CD4-positive, CD25-positive, alpha-beta regulatory T cell (primary cell): ENCODE measurements around the gene LCE1C. TPM values are rescaled to one million over a fixed set of nuclear protein-coding genes. Genes with fewer than 3 reads are reported as not detected.

Experiments
- ATAC-seq, 2 donors: fragments of 150-1000 bp; cut with Tn5 transposase; one replicate each; pipeline ENCODE4 v1.10.0; 2021; ENCODE audit warnings: low read depth in 2 of 2, moderate number of reproducible peaks in 2 of 2, moderate library complexity in 1 of 2
- DNase-seq, 3 donors: peaks; one replicate each; pipeline versions ENCODE4 v3.0.0 to v3.0.0-alpha.2; 2012 to 2022; ENCODE audit warnings: mixed read lengths in 1 of 3
- H3K27ac ChIP-seq: one replicate; pipeline ENCODE4 v1.7.0; 2013; ENCODE audit warnings: mild to moderate bottlenecking, low read length; ENCODE audit not compliant: insufficient read depth, poor library complexity, severe bottlenecking
- H3K27me3 ChIP-seq: one replicate; pipeline ENCODE4 v1.7.0; 2013; ENCODE audit warnings: low read length; ENCODE audit not compliant: control insufficient read depth, insufficient read depth
- H3K36me3 ChIP-seq: one replicate; pipeline ENCODE4 v1.7.0; 2013; ENCODE audit warnings: mild to moderate bottlenecking, low read length, moderate library complexity; ENCODE audit not compliant: control insufficient read depth, insufficient read depth
- H3K4me1 ChIP-seq: 2 replicates; pipeline ENCODE4 v1.7.0; 2013; ENCODE audit warnings: mild to moderate bottlenecking, low read length; ENCODE audit not compliant: insufficient read depth, control insufficient read depth, poor library complexity, severe bottlenecking
- H3K4me3 ChIP-seq: one replicate; pipeline ENCODE4 v1.7.0; 2013; ENCODE audit warnings: low read depth, mild to moderate bottlenecking, low read length, moderate library complexity
- H3K9me3 ChIP-seq, 2 experiments: 1 replicate in 1 of 2; 2 replicates in 1 of 2; pipeline ENCODE4 v1.7.0; 2013; ENCODE audit warnings: low read length in 2 of 2, mild to moderate bottlenecking in 1 of 2, moderate library complexity in 1 of 2; ENCODE audit not compliant: control insufficient read depth in 2 of 2
- H3K27ac Mint-ChIP-seq, 3 donors: one replicate each; pipeline ENCODE4 v1.8.0; 2020 to 2022; ENCODE audit warnings: mild to moderate bottlenecking in 3 of 3, mixed read lengths in 3 of 3, moderate library complexity in 2 of 3
- H3K27me3 Mint-ChIP-seq: one replicate; pipeline ENCODE4 v1.8.0; 2022; ENCODE audit warnings: mild to moderate bottlenecking, mixed read lengths
- H3K36me3 Mint-ChIP-seq: one replicate; pipeline ENCODE4 v1.8.0; 2020; ENCODE audit warnings: mixed read lengths
- H3K4me1 Mint-ChIP-seq, 4 donors: one replicate each; pipeline ENCODE4 v1.8.0; 2020 to 2022; ENCODE audit warnings: mixed read lengths in 4 of 4, mild to moderate bottlenecking in 1 of 4
- H3K4me3 Mint-ChIP-seq, 4 donors: one replicate each; pipeline ENCODE4 v1.8.0; 2020 to 2022; ENCODE audit warnings: mild to moderate bottlenecking in 4 of 4, mixed read lengths in 4 of 4, moderate library complexity in 3 of 4
- H3K9me3 Mint-ChIP-seq, 7 donors: one replicate each; pipeline ENCODE4 v1.8.0; 2020 to 2022; ENCODE audit warnings: mixed read lengths in 7 of 7, mild to moderate bottlenecking in 3 of 7, moderate library complexity in 2 of 7
- polyA plus RNA-seq, 4 donors: library from polyadenylated mRNA; unstranded; fragments of 300-500 nt; fragmentation: Illumina TruSeq; gene quantifications; one replicate each; pipeline ENCODE4 v1.2.3, GENCODE V29; 2021
- total RNA-seq: library from RNA; stranded (reverse); gene quantifications from one replicate; pipeline ENCODE4 v1.2.3, GENCODE V29; 2022

The LCE1C gene
- total and polyA plus RNA-seq, 5 donors from 2014 or later = not detected

- DNase-seq = no peak
- H3K27me3 ChIP-seq = no peaks in the 10 kb centered on the region
- H3K36me3 ChIP-seq = no peaks in the 10 kb centered on the region
- no peak for ATAC-seq
- Mint-ChIP-seq H3K9me3 (peaks cover 0 to 4% (median 0%) of the 10 kb centered on the region in 7 donors), H3K27ac (no peak overlapping the region), H3K4me3 (no peak overlapping the region), H3K27me3 (no peaks in the 10 kb centered on the region), H3K36me3 (no peaks in the 10 kb centered on the region), H3K4me1 (peaks cover 0 to 3% (median 0%) of the 10 kb centered on the region in 4 donors)
- no peaks in the 10 kb centered on the region for H3K4me1 ChIP-seq
- H3K4me3 ChIP-seq = no peak overlapping the region
- no peaks in the 10 kb centered on the region for H3K9me3 ChIP-seq
- H3K27ac ChIP-seq = no peak overlapping the region
Measured at GRCh38 chr1:152776361-152776760, 30.1 kb downstream of the LCE1C start.

- H3K36me3 ChIP-seq = no peaks in the 10 kb centered on the region
- no peaks in the 10 kb centered on the region for H3K27me3 ChIP-seq
- no peak within 1 kb of the TSS for H3K4me3 ChIP-seq
- Mint-ChIP-seq H3K27ac (peak within 1 kb of the TSS in 1 of 3 donors; percentile 45), H3K27me3 (no peaks in the 10 kb centered on the region), H3K9me3 (peaks cover 0 to 4% (median 0%) of the 10 kb centered on the region in 7 donors), H3K4me1 (peaks cover 0 to 3% (median 0%) of the 10 kb centered on the region in 4 donors), H3K4me3 (no peak within 1 kb of the TSS), H3K36me3 (no peaks in the 10 kb centered on the region)
- H3K9me3 ChIP-seq = no peaks in the 10 kb centered on the region
- ATAC-seq (no peak), DNase-seq (no peak)
- H3K4me1 ChIP-seq = no peaks in the 10 kb centered on the region
- no peak within 1 kb of the TSS for H3K27ac ChIP-seq
Measured at GRCh38 chr1:152774875-152775274, 31.6 kb downstream of the LCE1C start, which contains the start of gene LCE1F. Gene LCE1F (plus strand): TSS chr1:152775140. CDS start chr1:152776372, 1,232 bp downstream.

DNA sequence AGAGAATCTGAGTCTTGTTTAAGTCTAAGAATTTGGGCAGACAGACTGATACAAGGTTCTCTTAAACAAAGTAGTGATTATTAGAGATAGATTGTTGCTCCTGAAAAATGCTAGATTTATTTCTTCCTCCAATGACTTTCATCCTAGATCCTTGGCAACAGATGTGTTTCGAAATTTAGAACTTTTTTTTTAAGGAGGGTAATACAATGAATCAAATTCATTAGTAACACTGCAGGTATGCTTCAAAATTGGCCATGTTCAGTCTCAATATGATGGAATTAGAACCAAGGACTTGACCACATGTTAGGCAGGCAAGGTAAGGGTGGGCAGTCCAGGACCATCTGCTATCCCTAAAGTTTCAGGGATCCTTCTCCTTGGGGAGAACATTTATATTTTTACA, 36.0 kb downstream of the LCE1C start:
- DNase-seq (no peak), ATAC-seq (no peak)
- Histone ChIP-seq H3K9me3 (no peaks in the 10 kb centered on the region), H3K36me3 (no peaks in the 10 kb centered on the region), H3K27me3 (no peaks in the 10 kb centered on the region), H3K4me3 (no peak overlapping the region), H3K27ac (no peak overlapping the region), H3K4me1 (no peaks in the 10 kb centered on the region)
- H3K9me3 Mint-ChIP-seq = peaks cover 0 to 2% (median 0%) of the 10 kb centered on the region in 7 donors
- H3K4me3 Mint-ChIP-seq = no peak overlapping the region
- no peaks in the 10 kb centered on the region for H3K36me3 Mint-ChIP-seq
- no peaks in the 10 kb centered on the region for H3K4me1 Mint-ChIP-seq
- no peaks in the 10 kb centered on the region for H3K27me3 Mint-ChIP-seq
- H3K27ac Mint-ChIP-seq = peak overlapping the region in 1 of 3 donors; percentile 11

- H3K27ac Mint-ChIP-seq = no peak overlapping the region
- H3K27me3 Mint-ChIP-seq = no peaks in the 10 kb centered on the region
- Histone ChIP-seq H3K9me3 (no peaks in the 10 kb centered on the region), H3K27me3 (no peaks in the 10 kb centered on the region), H3K4me1 (no peaks in the 10 kb centered on the region), H3K36me3 (no peaks in the 10 kb centered on the region), H3K4me3 (no peak overlapping the region), H3K27ac (no peak overlapping the region)
- peaks cover 0 to 2% (median 0%) of the 10 kb centered on the region in 7 donors for H3K9me3 Mint-ChIP-seq
- H3K4me3 Mint-ChIP-seq = no peak overlapping the region
- DNase-seq (no peak), ATAC-seq (no peak)
- H3K36me3 Mint-ChIP-seq = no peaks in the 10 kb centered on the region
- no peaks in the 10 kb centered on the region for H3K4me1 Mint-ChIP-seq
Measured at GRCh38 chr1:152768847-152769533, 37.5 kb downstream of the LCE1C start.

- no peak overlapping the region for H3K4me3 ChIP-seq
- H3K36me3 ChIP-seq = no peaks in the 10 kb centered on the region
- DNase-seq = no peak
- H3K27me3 ChIP-seq = no peaks in the 10 kb centered on the region
- Mint-ChIP-seq H3K4me1 (no peaks in the 10 kb centered on the region), H3K27ac (peak overlapping the region in 1 of 3 donors; percentile 40), H3K9me3 (peaks cover 0 to 5% (median 0%) of the 10 kb centered on the region in 7 donors), H3K36me3 (no peaks in the 10 kb centered on the region), H3K27me3 (peaks cover 9% of the 10 kb centered on the region), H3K4me3 (no peak overlapping the region)
- no peak for ATAC-seq
- no peaks in the 10 kb centered on the region for H3K4me1 ChIP-seq
- H3K27ac ChIP-seq = no peak overlapping the region
- H3K9me3 ChIP-seq = no peaks in the 10 kb centered on the region
Measured at GRCh38 chr1:152761609-152762213, 44.7 kb downstream of the LCE1C start.

DNA sequence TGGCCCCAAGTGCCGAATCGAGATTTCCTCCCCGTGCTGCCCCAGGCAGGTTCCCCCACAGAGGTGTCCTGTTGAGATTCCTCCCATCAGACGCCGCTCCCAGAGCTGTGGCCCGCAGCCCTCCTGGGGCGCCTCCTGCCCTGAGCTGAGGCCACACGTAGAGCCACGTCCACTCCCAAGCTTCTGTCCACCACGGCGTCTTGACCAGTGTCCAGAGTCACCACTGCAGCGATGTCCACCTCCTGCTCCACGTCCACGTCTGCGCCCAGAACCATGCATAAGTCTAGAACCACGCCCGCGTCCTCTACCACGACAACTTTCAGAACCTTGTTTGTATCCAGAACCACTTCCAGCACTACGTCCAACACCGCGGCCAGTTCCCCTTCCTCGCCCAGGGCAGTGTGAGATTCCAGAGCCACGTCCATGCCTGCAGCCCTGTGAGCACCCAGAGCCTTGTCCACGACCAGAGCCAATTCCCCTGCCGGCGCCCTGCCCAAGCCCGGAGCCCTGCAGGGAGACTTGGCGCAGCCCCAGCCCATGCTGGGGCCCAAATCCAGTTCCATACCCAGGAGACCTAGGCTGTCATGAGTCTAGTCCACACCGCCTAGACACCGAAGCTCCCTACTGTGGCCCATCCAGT, 45.8 kb downstream of the LCE1C start:
- DNase-seq = no peak
- H3K4me3 Mint-ChIP-seq = peak overlapping the region in 1 of 4 donors; percentile 24
- H3K27me3 Mint-ChIP-seq = peaks cover 9% of the 10 kb centered on the region
- Histone ChIP-seq H3K4me3 (no peak overlapping the region), H3K36me3 (no peaks in the 10 kb centered on the region), H3K27me3 (no peaks in the 10 kb centered on the region), H3K4me1 (no peaks in the 10 kb centered on the region), H3K9me3 (no peaks in the 10 kb centered on the region), H3K27ac (no peak overlapping the region)
- peaks cover 0 to 5% (median 0%) of the 10 kb centered on the region in 7 donors for H3K9me3 Mint-ChIP-seq
- H3K36me3 Mint-ChIP-seq = no peaks in the 10 kb centered on the region
- H3K27ac Mint-ChIP-seq = no peak overlapping the region
- no peak for ATAC-seq
- H3K4me1 Mint-ChIP-seq = no peaks in the 10 kb centered on the region

DNA sequence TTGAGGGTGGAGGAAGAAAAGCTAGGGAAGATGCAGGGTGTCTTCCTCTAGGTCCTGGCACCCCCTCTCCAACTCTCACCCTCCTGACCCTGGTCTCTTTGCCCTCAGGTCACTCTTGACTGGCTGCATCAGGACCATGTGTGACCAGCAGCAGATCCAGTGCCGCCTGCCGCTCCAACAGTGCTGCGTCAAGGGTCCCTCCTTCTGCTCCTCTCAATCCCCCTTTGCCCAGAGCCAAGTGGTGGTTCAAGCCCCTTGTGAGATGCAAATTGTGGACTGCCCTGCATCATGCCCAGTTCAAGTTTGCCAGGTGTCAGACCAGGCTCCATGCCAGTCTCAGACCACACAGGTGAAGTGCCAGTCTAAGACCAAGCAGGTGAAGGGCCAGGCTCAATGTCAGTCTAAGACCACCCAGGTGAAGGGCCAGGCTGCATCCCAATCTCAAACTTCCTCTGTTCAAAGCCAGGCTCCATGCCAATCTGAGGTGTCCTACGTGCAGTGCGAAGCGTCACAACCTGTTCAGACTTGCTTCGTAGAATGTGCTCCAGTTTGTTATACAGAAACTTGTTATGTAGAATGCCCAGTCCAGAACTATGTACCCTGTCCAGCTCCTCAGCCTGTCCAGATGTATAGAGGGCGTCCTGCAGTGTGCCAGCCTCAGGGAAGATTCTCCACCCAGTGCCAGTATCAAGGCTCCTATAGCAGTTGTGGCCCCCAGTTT, 46.8 kb downstream of the LCE1C start:
- Mint-ChIP-seq H3K27ac (peak overlapping the region in 1 of 3 donors; percentile 83), H3K27me3 (peaks cover 9% of the 10 kb centered on the region), H3K9me3 (peaks cover 0 to 5% (median 0%) of the 10 kb centered on the region in 7 donors), H3K36me3 (no peaks in the 10 kb centered on the region), H3K4me1 (no peaks in the 10 kb centered on the region), H3K4me3 (no peak overlapping the region)
- no peaks in the 10 kb centered on the region for H3K36me3 ChIP-seq
- ATAC-seq (no peak), DNase-seq (no peak)
- no peak overlapping the region for H3K27ac ChIP-seq
- H3K4me1 ChIP-seq = no peaks in the 10 kb centered on the region
- no peaks in the 10 kb centered on the region for H3K27me3 ChIP-seq
- no peak overlapping the region for H3K4me3 ChIP-seq
- H3K9me3 ChIP-seq = no peaks in the 10 kb centered on the region
